ENCODE measurements around the gene MYBPC2.
A peak's percentile ranks its signal among the peaks of the same experiment; 100 is the strongest.

MYBPC2 gene

GRCh38 chr19:50482271-50482855 is 49.7 kb downstream of the MYBPC2 start:
- no peak for DNase-seq

- DNase-seq = no peak
Observed at GRCh38 chr19:50482916-50483315, 50.2 kb downstream of the MYBPC2 start.

GRCh38 chr19:50485284-50485955 is 52.7 kb downstream of the MYBPC2 start:
- DNase-seq = no peak

DNA sequence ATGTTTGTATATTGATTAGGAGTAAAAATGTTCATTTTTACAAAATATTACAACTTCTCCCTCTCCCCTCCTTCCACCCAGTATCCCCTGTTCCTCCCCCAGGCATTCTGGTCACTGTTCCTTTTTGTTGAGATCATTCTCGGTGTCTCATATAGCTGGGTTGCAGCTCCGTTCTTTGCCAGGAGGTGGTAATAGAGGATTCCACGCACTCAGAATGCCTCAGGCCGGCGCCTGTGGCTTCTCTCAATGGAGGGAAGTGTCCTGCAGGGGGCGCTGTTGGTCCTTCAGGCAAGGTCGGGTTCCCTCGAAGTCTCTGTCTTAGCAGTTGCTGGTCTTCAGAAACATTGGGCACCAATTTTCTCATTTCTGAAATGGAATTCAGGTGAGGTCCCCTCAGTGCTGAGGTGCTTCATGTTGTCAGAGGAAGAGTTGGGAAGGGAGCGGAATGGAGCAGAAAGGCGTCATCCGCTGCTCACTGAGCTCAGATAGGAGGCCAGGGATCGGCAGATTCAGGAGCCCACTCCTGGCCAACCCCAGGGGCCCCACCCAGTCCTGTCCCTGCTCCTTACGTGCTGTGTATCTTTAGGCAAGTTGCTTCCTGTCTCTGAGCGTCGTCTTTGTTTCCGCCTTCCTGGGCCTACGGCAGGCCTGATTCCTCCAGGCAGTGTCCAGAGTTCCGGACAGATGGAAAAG is 54.3 kb downstream of the MYBPC2 start:
- peak; percentile 70 for DNase-seq

GRCh38 chr19:50488389-50489194 is 55.9 kb downstream of the MYBPC2 start:
- no peak for DNase-seq

- DNase-seq = no peak
Observed at GRCh38 chr19:50489461-50490011, 56.8 kb downstream of the MYBPC2 start.

GRCh38 chr19:50490411-50490811 is 57.7 kb downstream of the MYBPC2 start:
- no peak for DNase-seq

DNA sequence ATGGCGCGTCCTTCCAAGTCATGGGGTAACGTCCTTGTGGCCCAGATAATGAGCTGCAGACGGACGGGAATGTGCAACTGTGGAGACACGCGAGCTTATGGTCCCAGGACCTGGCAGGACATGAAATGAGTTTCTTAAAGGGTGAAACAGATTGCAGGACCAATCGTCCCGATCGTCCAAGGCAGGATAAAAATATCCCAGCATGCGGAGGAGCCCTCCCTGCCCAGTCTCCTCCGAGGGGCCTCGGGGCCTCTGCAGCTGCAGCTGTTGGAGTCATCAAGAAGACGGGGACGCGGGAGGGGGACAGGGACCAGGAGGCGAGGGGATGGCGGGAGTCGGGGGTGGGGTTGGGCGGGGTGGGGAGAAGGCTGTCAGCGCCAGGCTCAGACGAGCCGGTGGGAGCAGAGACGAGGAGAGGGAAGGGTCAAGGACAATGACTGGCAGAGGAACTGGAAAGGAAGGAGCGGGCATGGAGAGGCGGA is 58.3 kb downstream of the MYBPC2 start:
- DNase-seq = no peak

DNA sequence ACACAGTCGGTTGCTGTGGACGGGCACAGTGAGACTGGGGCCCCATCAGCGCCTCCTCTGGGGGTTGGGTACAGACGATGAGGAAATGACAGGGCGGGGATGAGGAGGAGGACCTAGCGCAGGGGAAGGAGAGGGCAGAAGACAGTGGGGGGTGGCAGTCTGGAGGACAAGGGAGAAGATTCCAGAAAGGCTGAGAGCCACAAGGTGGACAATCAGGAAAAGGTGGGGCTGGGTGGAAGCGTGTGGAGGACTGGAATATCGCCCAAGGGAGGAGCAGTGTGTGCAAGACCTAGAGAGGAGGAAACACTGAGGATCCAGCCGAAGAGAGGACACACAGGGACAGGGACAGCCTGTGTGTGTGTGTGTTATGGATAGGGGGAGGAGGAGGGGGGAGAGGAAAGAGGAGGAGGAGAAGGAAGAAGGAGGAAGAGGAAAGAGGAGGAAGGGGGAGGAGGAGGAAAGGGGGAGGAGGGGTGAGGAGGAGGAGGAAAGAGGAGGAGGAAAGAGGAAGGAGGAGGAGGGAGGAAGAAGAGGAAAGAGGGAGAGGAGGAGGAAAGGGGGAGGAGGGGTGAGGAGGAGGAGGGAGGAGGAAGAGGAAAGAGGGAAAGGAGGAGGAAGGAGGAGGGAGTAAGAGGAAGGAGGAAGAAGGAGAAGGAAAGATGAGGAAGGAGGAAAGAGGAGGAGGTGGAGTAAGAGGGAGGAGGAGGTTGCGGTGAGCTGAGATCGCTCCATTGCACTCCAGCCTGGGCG is 59.8 kb downstream of the MYBPC2 start:
- peak; percentile 46 for DNase-seq

DNA sequence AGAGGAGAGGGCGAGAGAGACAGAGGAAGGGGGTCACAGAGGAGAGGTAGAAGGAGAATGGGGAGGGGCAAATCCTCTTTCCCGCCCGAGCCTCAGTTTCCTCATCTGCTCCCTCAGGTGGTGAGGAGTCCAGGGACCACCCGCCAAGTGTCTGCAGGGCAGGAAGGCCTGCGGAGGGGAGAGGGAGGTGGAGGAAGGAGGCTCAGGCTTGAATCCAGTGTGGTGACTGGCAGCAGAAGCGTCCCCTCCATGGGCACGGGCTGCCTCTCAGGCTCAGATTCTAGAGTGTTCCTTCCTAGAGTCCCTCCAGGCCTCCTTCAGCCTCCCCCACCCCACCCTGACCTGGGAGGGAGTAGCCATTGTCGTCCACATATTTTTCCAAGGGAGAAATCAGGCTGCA is 60.5 kb downstream of the MYBPC2 start:
- DNase-seq = no peak

GRCh38 chr19:50494186-50495019 is 61.7 kb downstream of the MYBPC2 start:
- no peak for DNase-seq

DNA sequence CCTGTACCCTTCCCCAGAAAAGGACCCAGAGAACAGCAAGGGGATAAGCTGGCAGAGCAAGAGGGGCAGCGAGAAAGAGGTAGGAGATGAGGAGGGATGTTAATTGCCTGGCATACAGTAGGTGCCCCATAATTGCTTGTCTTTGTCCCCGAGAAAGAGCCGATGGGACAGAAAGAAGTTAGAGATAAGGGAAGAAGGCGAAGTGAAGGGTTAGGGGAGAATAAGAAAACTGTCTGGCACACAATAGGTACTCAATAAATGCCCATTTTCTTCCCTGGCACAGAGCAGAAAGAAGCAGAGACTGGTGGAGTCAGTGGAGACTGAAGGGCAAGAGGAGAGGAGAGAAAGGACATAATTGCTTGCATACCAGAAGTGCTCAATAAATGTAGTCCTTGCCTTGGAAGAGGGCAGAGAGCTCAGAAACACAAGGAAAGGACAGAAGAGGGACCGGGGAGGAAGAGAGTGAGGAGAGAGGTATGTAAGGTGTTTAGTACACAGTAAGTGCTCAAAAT is 62.4 kb downstream of the MYBPC2 start:
- no peak for DNase-seq

DNA sequence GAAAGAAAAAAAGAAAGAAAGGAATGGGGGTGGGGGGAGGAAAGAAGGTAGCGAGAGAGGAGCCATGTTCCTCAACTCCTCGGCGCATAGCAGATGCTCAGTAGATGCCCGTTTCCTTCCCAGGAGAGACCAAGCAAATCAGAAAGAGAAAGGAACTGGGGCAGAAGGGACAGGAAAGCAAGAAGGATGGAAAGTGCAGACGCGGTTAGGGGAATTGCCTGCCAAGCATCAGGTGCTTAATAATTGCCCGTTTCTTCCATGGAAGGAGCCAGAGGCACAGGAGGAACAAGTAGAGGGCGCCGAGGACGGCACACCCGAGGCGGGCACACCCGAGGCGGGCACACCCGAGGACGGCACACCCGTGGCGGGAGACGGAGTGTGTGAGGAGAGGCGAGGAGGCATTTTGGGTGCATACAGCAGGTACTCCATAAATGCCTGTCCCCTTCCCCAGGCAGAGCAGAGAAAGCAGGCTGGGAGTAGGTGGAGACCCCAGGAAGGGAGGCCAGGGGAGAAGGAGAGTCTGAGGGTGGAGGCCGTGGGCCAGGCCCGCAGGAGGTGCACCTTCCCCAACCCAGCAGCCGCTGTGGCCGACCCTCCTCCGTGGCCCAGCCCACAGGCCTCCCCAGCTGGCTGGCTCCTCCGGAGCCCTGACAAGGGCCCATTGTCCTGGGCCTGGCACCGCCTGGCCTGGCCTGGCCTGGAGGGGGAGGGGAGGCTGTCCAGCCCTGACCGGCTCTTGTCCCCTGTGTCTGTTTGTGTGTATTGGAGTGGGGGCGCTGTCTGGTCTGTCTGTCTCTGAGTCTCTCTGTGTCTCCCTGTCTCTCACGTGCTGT is 63.7 kb downstream of the MYBPC2 start:
- no peak for DNase-seq

DNA sequence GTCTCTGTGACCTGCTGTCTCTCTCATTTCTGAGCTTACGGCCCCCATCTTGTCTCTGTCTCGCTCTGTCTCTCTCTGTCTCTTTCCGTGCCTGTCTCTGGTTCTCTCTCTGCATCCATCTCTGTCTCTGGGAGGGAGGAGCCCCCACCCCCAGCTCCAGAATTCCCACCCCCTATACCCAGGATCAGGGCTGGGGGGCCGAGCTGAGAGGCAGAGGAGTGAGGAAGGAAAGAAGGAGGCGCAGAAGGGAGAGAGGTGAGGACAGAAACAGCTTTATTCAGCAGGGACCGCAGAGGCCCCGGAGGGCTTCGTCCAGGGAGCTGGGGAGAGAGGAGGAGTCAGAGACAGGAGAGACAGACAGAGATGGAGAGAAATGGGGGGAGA is 64.3 kb downstream of the MYBPC2 start:
- DNase-seq = no peak

DNA sequence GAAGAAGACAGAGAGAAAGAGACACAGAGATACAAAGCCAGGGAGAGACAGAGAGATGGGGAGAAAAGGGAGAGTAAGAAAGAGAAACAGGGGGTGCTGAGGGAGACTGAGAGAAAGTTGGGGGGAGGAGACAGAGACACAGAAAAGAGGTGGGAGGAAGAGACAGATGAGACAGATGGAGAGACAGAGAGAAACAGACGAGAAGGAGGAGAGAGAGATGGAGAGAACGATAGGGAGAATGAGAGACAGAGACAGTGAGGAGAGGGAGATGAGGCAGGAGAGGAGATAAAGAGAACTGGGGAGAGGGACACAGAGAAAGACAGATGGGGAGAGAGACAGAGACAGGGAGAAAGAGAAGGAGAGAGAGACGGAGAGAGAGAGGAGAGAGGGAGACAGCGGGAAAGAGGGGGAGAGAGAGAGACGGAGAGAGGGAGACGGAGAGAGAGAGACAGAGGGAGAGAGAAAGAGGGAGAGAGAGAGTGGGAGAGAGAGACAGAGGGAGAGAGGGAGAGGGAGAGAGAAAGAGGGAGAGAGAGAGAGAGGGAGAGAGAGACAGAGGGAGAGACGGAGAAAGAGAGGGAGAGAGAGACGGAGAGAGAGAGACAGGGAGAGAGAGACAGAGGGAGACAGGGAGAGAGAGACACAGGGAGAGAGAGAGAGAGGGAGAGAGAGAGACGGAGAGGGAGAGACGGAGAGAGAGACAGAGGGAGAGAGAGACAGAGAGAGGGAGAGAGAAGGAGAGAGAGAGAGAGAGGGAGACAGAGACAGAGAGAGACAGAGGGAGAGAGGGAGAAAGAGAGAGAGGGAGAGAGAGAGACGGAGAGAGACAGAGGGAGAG is 65.7 kb downstream of the MYBPC2 start:
- DNase-seq = no peak

DNA sequence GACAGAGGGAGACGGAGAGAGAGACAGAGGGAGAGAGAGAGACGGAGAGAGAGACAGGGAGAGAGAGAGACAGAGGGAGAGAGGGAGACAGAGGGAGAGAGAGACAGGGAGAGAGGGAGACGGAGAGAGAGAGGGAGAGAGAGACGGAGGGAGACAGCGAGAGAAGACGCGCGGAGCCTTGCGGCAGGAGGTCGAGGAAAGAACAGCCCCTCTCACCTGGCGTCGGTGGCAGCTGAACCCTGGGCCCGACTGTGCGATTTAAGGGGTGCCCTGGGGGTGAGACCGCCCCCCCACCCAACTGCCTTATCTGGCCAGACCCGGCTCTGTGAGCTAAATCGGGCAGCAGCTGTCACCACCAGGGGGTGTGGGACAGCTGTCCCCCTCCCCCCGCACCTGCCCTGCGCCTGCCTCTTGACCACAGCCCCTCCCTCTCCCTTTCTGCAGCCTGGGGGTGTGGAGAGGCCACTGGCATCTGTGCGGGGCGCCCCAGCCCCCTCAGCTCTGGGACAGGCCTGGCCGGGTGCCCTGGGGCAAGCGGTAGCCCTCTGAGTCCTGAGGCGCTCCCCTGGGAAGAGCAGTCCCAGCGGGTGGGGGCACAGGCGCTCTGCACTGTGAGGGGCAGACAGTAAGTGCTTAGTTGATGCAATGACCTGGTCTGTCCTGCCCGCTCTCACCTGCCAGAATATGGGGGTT is 67.5 kb downstream of the MYBPC2 start:
- no peak for DNase-seq

DNA sequence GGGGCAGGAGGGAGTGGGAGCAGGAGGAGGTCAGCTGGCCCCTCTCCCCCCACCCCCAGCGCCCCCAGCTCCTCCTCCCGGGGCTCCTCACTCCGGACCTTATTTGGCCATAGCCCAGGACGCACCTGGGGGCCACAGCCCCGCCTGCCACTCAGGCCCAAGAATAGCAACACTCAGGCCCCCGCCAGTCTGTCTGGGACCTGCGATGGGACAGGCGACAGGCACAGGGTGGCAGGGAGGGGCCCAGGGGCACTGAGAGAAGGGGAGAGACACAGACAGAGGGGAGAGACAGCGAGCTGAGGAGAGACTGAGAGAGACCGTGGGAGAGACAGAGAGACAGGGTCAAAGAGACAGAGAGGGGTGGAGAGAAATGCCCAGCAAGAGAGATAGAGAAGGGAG is 68.1 kb downstream of the MYBPC2 start:
- DNase-seq = no peak

DNA sequence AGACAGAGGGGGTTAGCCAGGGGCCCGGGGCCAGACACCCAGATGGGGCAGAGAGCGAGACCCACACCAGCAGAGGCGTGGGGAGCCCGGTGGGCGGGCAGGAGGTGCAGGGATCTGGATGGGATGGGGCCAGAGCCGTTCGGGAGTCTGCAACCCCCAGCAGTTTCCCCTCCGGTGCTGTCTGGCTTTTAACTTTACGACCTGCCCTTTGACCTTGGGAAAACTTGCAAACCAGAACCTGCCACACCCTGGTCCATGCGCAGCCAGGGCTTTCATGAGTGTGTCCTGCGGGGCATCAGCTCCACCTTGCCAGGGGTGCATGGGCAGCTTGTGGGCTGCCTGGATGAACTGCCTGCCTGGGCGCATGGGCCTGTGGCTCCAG is 68.5 kb downstream of the MYBPC2 start:
- no peak for DNase-seq

All from stimulated activated CD4-positive, alpha-beta T cell treated with anti-CD3 and anti-CD28 coated beads, Interleukin-4, amount 100 ng/mL, for 24 hours (primary cell).